Spleen (tissue), 11 donors: ENCODE results near the gene TPST2. TPM values are rescaled to one million over a fixed set of nuclear protein-coding genes. Genes with fewer than 3 reads are reported as not detected.

Source experiments
- DNase-seq: peaks from one replicate; pipeline ENCODE4 v3.0.0-alpha.2; 2020
- H3K27ac ChIP-seq, 8 donors: fragments of 200-600 bp; sonication (generic) in 7 of 8; 1 replicate in 4 of 8; 2 replicates in 4 of 8; pipeline versions ENCODE4 v1.5.0 to v1.8.0; 2016 to 2021; ENCODE audit warnings: inconsistent platforms in 4 of 8, mild to moderate bottlenecking in 4 of 8, moderate library complexity in 1 of 8
- H3K27me3 ChIP-seq, 7 donors: fragments of 200-600 bp; sonication (generic) in 6 of 7; replicated peaks in 1 of 7; 1 replicate in 4 of 7; 2 replicates in 3 of 7; pipeline versions ENCODE4 v1.5.0 to v1.8.0; 2016 to 2021; ENCODE audit warnings: inconsistent platforms in 3 of 7, mild to moderate bottlenecking in 1 of 7
- H3K36me3 ChIP-seq, 6 donors: fragments of 200-600 bp; sonication (generic) in 5 of 6; 1 replicate in 4 of 6; 2 replicates in 2 of 6; pipeline versions ENCODE4 v1.5.0 to v1.8.0; 2016 to 2021; ENCODE audit warnings: inconsistent platforms in 2 of 6
- H3K4me1 ChIP-seq, 6 donors: fragments of 200-600 bp; sonication (generic) in 5 of 6; 1 replicate in 3 of 6; 2 replicates in 3 of 6; pipeline versions ENCODE4 v1.5.0 to v1.8.0; 2016 to 2021; ENCODE audit warnings: inconsistent platforms in 3 of 6
- H3K4me3 ChIP-seq, 8 donors: fragments of 200-600 bp; sonication (generic) in 7 of 8; 1 replicate in 4 of 8; 2 replicates in 4 of 8; pipeline versions ENCODE4 v1.5.0 to v1.8.0; 2016 to 2021; ENCODE audit warnings: inconsistent platforms in 4 of 8, mild to moderate bottlenecking in 4 of 8, moderate library complexity in 2 of 8
- H3K9me3 ChIP-seq, 8 donors: fragments of 200-600 bp; sonication (generic) in 7 of 8; 1 replicate in 4 of 8; 2 replicates in 4 of 8; pipeline versions ENCODE4 v1.5.0 to v1.8.0; 2016 to 2021; ENCODE audit warnings: inconsistent platforms in 4 of 8
- CTCF ChIP-seq, 11 experiments: fragments of 200-600 bp in 7 of 11; fragments of 450-650 bp in 4 of 11; sonication (generic) in 4 of 11; IDR thresholded peaks in 8 of 11; conservative IDR thresholded peaks in 3 of 11; 1 replicate in 7 of 11; 2 replicates in 4 of 11; pipeline versions ENCODE4 v1.4.0 to v1.8.0; 2016 to 2021; ENCODE audit warnings: antibody characterized with exemption in 11 of 11, inconsistent platforms in 4 of 11, mild to moderate bottlenecking in 1 of 11
- POLR2A ChIP-seq, 3 donors: fragments of 450-650 bp; IDR thresholded peaks; one replicate each; pipeline ENCODE4 v1.5.1; 2017; ENCODE audit warnings: antibody characterized with exemption in 3 of 3, mild to moderate bottlenecking in 1 of 3
- POLR2AphosphoS5 ChIP-seq, 3 donors: sonication (generic); formaldehyde crosslinking; IDR thresholded peaks; one replicate each; pipeline ENCODE4 v1.5.1; 2017; ENCODE audit warnings: antibody characterized with exemption in 3 of 3
- WGBS, 5 donors: extraction: QIAGEN DNeasy Blood & Tissue Kit in 3 of 5; methylation state at CpG; one replicate each; pipeline versions ENCODE4 v1.1.5 to v1.1.7; 2013 to 2018; 5-methylcytosine and 5-hydroxymethylcytosine counted together
- intact Hi-C: fragments of 100-400 bp; cut with DNase I; formaldehyde crosslinking; loops from one replicate; pipeline ENCODE4 v1.15.0; 2023; ENCODE audit warnings: low total_unique reads
- polyA plus RNA-seq, 3 donors: library from polyadenylated mRNA; stranded (reverse); fragments of 200-250 nt; gene quantifications; one replicate each; pipeline ENCODE4 v1.2.1, GENCODE V29; 2013
- total RNA-seq, 7 donors: library from RNA; depleted of rRNA in 3 of 7; stranded (reverse); fragments of >200 nt in 3 of 7; fragmentation: NEBNext Ultra II Directional in 4 of 7; extraction: Animal tissue kit (Norgen Biotek cat#: 25700) in 4 of 7; gene quantifications; one replicate each; pipeline versions ENCODE4 v1.1.0 to v1.2.1, GENCODE V29; 2016 to 2021
- donor health status: healthy with polysubstance abuse.
- donor health status: DM: no; HTN: no; CAD: no; lungs with moderate emphysema.
- donor health status: DM: no; HTN: no; CAD: no.
- donor health status: Bipolar disorder and iron deficiency.
- donor health status: healthy.
- donor health status: DM: no; HTN: no; CAD: no.
- donor health status: DM: yes; HTN: yes; CAD: no.

Gene TPST2
- total and polyA plus RNA-seq, 10 donors, result 14.6 to 119 (median 54.3) TPM

- DNase-seq, result no peak
- Histone ChIP-seq H3K9me3 (no peaks in the 10 kb centered on the region), H3K4me3 (no peak overlapping the region), H3K4me1 (peaks cover 6 to 92% (median 47%) of the 10 kb centered on the region in 6 donors), H3K27ac (no peak overlapping the region), H3K27me3 (no peaks in the 10 kb centered on the region), H3K36me3 (peaks cover 0 to 45% (median 0%) of the 10 kb centered on the region in 6 donors)
- 81 to 97% (median 86%) methylated on average over 6 of the region's 6 CpGs for WGBS, 5 donors
- TF ChIP-seq POLR2AphosphoS5 (IDR thresholded peaks at IDR 0.05) (no peak), POLR2A (IDR thresholded peaks at IDR 0.05) (no peak), CTCF (IDR thresholded peaks at IDR 0.05 in 8 of 11, conservative IDR thresholded peaks at IDR 0.05 in 3 of 11) (no peak)
- intact Hi-C loops, result no loop called here
Observed at GRCh38 chr22:26548984-26549383, 40.9 kb downstream of the TPST2 start.

GRCh38 chr22:26548303-26548702, 41.6 kb downstream of the TPST2 start:
- H3K27ac ChIP-seq, result no peak overlapping the region
- H3K36me3 ChIP-seq, result peaks cover 0 to 52% (median 0%) of the 10 kb centered on the region in 6 donors
- no peaks in the 10 kb centered on the region for H3K27me3 ChIP-seq
- TF ChIP-seq POLR2AphosphoS5 (IDR thresholded peaks at IDR 0.05) (no peak), POLR2A (IDR thresholded peaks at IDR 0.05) (no peak), CTCF (IDR thresholded peaks at IDR 0.05 in 8 of 11, conservative IDR thresholded peaks at IDR 0.05 in 3 of 11) (no peak)
- no peak for DNase-seq
- H3K4me1 ChIP-seq, result peaks cover 6 to 92% (median 47%) of the 10 kb centered on the region in 6 donors
- no peaks in the 10 kb centered on the region for H3K9me3 ChIP-seq
- H3K4me3 ChIP-seq, result no peak overlapping the region
- 90 to 97% (median 92%) methylated on average over 3 of the region's 3 CpGs for WGBS, 5 donors
- intact Hi-C loops, result no loop called here

- TF ChIP-seq CTCF (IDR thresholded peaks at IDR 0.05 in 8 of 11, conservative IDR thresholded peaks at IDR 0.05 in 3 of 11) (no peak), POLR2A (IDR thresholded peaks at IDR 0.05) (no peak), POLR2AphosphoS5 (IDR thresholded peaks at IDR 0.05) (no peak)
- Histone ChIP-seq H3K9me3 (no peaks in the 10 kb centered on the region), H3K27ac (peak overlapping the region in 1 of 8 donors; percentile 17), H3K4me1 (peaks cover 10 to 92% (median 48%) of the 10 kb centered on the region in 6 donors), H3K27me3 (no peaks in the 10 kb centered on the region), H3K4me3 (no peak overlapping the region), H3K36me3 (peaks cover 0 to 57% (median 0%) of the 10 kb centered on the region in 6 donors)
- intact Hi-C loops, result no loop called here
- WGBS, 5 donors, result 92 to 100% (median 94%) methylated on average over 4 of the region's 4 CpGs
- DNase-seq, result no peak
Observed at GRCh38 chr22:26547837-26548236, 42.1 kb downstream of the TPST2 start.

GRCh38 chr22:26547426-26547825, 42.5 kb downstream of the TPST2 start:
- intact Hi-C loops, result no loop called here
- Histone ChIP-seq H3K4me1 (peaks cover 14 to 92% (median 52%) of the 10 kb centered on the region in 6 donors), H3K27me3 (no peaks in the 10 kb centered on the region), H3K36me3 (peaks cover 0 to 61% (median under 1%) of the 10 kb centered on the region in 6 donors), H3K27ac (peak overlapping the region in 2 of 8 donors; percentile 2 to 17), H3K9me3 (no peaks in the 10 kb centered on the region), H3K4me3 (no peak overlapping the region)
- 50 to 62% (median 52%) methylated on average over 7 of the region's 7 CpGs for WGBS, 5 donors
- no peak for DNase-seq
- TF ChIP-seq CTCF (IDR thresholded peaks at IDR 0.05 in 8 of 11, conservative IDR thresholded peaks at IDR 0.05 in 3 of 11) (no peak), POLR2AphosphoS5 (IDR thresholded peaks at IDR 0.05) (no peak), POLR2A (IDR thresholded peaks at IDR 0.05) (no peak)
